ENCODE measurements around the gene ZC3HAV1.

Gene ZC3HAV1

GRCh38 chr7:139004321-139005090, 105.0 kb downstream of the ZC3HAV1 start:
- DNase-seq = no peak

GRCh38 chr7:138999414-138999813, 110.1 kb downstream of the ZC3HAV1 start:
- no peak for DNase-seq
